HepG2 (cell line): ENCODE measurements around the gene SMARCB1. TPM values are rescaled to one million over a fixed set of nuclear protein-coding genes. Genes with fewer than 3 reads are reported as not detected.

Experiments
- ATAC-seq: fragments of 200-7000 bp; cut with Tn5 transposase; 3 replicates; pipeline ENCODE4 v1.9.1; 2020; ENCODE audit warnings: mild to moderate bottlenecking, moderate library complexity
- BruUV-seq: library from RNA; stranded (reverse); fragments of 400-500 nt; replicated peaks from 2 replicates; lab custom pipeline; 2021; lab: Mats Ljungman, UMichigan
- CTCF ChIA-PET: fragments of 300-600 bp; formaldehyde crosslinking; extraction: SDS; loops from one replicate; lab custom pipeline; 2021; ENCODE audit warnings: low total read pairs, inconsistent platforms, low intra/inter-chr PET ratio; lab: Yijun Ruan, JAX
- POLR2A ChIA-PET: fragments of 350-600 bp; sonication (Branson Sonifier 250); formaldehyde crosslinking; loops from one replicate; lab custom pipeline; 2020; ENCODE audit warnings: antibody characterized with exemption, inconsistent platforms; lab: Yijun Ruan, JAX
- DNase-seq: peaks from one replicate; pipeline ENCODE4 v3.0.0-alpha.2; 2015; ENCODE audit warnings: low spot score
- FAIRE-seq: peaks from 3 replicates; lab custom pipeline; 2011; peaks lifted over from hg19 to GRCh38; lab: Jason Lieb, UNC
- H2AFZ ChIP-seq: one replicate; pipeline ENCODE4 v1.6.1; 2011; ENCODE audit warnings: low read length, inconsistent platforms
- H3K27ac ChIP-seq: fragments of 300-600 bp; 3 replicates; pipeline ENCODE4 v1.8.0; 2011; ENCODE audit warnings: mixed run types, mild to moderate bottlenecking, mixed read lengths, low read length, inconsistent platforms; ENCODE audit not compliant: insufficient read depth; ENCODE audit errors: extremely low read length
- H3K27me3 ChIP-seq, 2 experiments: fragments of 200-600 bp in 1 of 2; 2 replicates in 1 of 2; 3 replicates in 1 of 2; pipeline versions ENCODE4 v1.6.0 to v1.8.0; 2011; ENCODE audit warnings: low read length in 2 of 2, mild to moderate bottlenecking in 2 of 2, moderate library complexity in 2 of 2, inconsistent platforms in 1 of 2; ENCODE audit not compliant: insufficient read depth in 2 of 2, control insufficient read depth in 1 of 2
- H3K36me3 ChIP-seq, 2 experiments: fragments of 200-600 bp in 1 of 2; replicated peaks in 1 of 2; 2 replicates in 1 of 2; 3 replicates in 1 of 2; pipeline versions ENCODE4 v1.5.1 to v1.8.0; 2011; ENCODE audit warnings: low read length in 2 of 2, inconsistent platforms in 1 of 2; ENCODE audit not compliant: insufficient read depth in 2 of 2, control insufficient read depth in 1 of 2
- H3K4me1 ChIP-seq: 2 replicates; pipeline ENCODE4 v1.5.1; 2012; ENCODE audit warnings: low read length, inconsistent platforms; ENCODE audit not compliant: insufficient read depth
- H3K4me2 ChIP-seq: 2 replicates; pipeline ENCODE4 v1.6.0; 2011; ENCODE audit warnings: low read depth, low read length, inconsistent platforms
- H3K4me3 ChIP-seq, 3 experiments: fragments of 200-600 bp in 1 of 3; sonication (generic), shearing (Covaris generic) in 1 of 3; replicated peaks in 1 of 3; 2 replicates each; pipeline ENCODE4 v1.5.1; 2011 to 2016; ENCODE audit warnings: low read length in 3 of 3, inconsistent platforms in 2 of 3, low read depth in 2 of 3, mild to moderate bottlenecking in 2 of 3, control low read depth in 1 of 3, mixed read lengths in 1 of 3; ENCODE audit not compliant: insufficient read depth in 1 of 3
- H3K79me2 ChIP-seq: one replicate; pipeline ENCODE4 v1.6.1; 2011; ENCODE audit warnings: low read length, inconsistent platforms; ENCODE audit not compliant: insufficient read depth
- H3K9ac ChIP-seq: 2 replicates; pipeline ENCODE4 v1.6.0; 2011; ENCODE audit warnings: mild to moderate bottlenecking, low read depth, low read length, inconsistent platforms; ENCODE audit not compliant: insufficient read depth
- H3K9me3 ChIP-seq: 2 replicates; pipeline ENCODE4 v1.5.1; 2012; ENCODE audit warnings: mild to moderate bottlenecking, low read length
- H4K20me1 ChIP-seq: 2 replicates; pipeline ENCODE4 v1.6.0; 2011; ENCODE audit warnings: inconsistent platforms, mild to moderate bottlenecking, low read length, moderate library complexity; ENCODE audit not compliant: insufficient read depth
- DRAP1 ChIP-seq: IDR thresholded peaks from 2 replicates; pipeline ENCODE4 v1.6.1; 2016; ENCODE audit warnings: missing genetic modification reagents, missing compliant biosample characterization
- KDM1A ChIP-seq: IDR thresholded peaks from 2 replicates; pipeline ENCODE4 v1.6.1; 2016; ENCODE audit warnings: missing compliant biosample characterization
- MAZ ChIP-seq, 2 experiments: sonication (generic) in 1 of 2; formaldehyde crosslinking in 1 of 2; IDR thresholded peaks; 2 replicates each; pipeline versions ENCODE4 v1.5.0 to v1.6.1; 2012 to 2020; ENCODE audit warnings: low read depth in 2 of 2, mild to moderate bottlenecking in 2 of 2, borderline replicate concordance in 1 of 2, improper control_type of control experiment in 1 of 2, low read length in 1 of 2, missing genetic modification reagents in 1 of 2, moderate library complexity in 1 of 2
- NCOR1 ChIP-seq: fragments of 200-600 bp; sonication (generic); IDR thresholded peaks from 2 replicates; pipeline ENCODE4 v1.7.0; 2017; ENCODE audit warnings: antibody characterized with exemption, low read length, borderline replicate concordance
- PCBP2 ChIP-seq: fragments of 200-400 bp; formaldehyde crosslinking; optimal IDR thresholded peaks from 2 replicates; pipeline ENCODE3; 2018; ENCODE audit warnings: low read length, low read depth; ENCODE audit not compliant: poor library complexity, severe bottlenecking
- SETDB1 ChIP-seq: sonication (generic); formaldehyde crosslinking; IDR thresholded peaks from 2 replicates; pipeline ENCODE4 v1.5.1; 2020; ENCODE audit warnings: missing genetic modification reagents, mild to moderate bottlenecking, borderline replicate concordance
- SP1 ChIP-seq, 2 experiments: fragments of 450-650 bp in 1 of 2; sonication (generic) in 1 of 2; formaldehyde crosslinking in 1 of 2; IDR thresholded peaks; 2 replicates each; pipeline versions ENCODE4 v1.4.0 to v1.6.1; 2016 to 2020; ENCODE audit warnings: missing genetic modification reagents in 1 of 2
- ZMAT3 ChIP-seq: sonication (generic); formaldehyde crosslinking; conservative IDR thresholded peaks from 2 replicates; pipeline ENCODE4 v1.7.0; 2021; ENCODE audit warnings: missing genetic modification reagents
- ZMYM3 ChIP-seq: sonication (generic); formaldehyde crosslinking; IDR thresholded peaks from 2 replicates; pipeline ENCODE4 v1.5.1; 2020; ENCODE audit warnings: mild to moderate bottlenecking, missing genetic modification reagents
- ZNF343 ChIP-seq: sonication (generic); formaldehyde crosslinking; IDR thresholded peaks from 2 replicates; pipeline ENCODE4 v1.4.0; 2020; ENCODE audit warnings: mild to moderate bottlenecking, missing genetic modification reagents
- ZNF503 ChIP-seq: sonication (generic); formaldehyde crosslinking; IDR thresholded peaks from 2 replicates; pipeline ENCODE4 v1.4.0; 2020; ENCODE audit warnings: missing genetic modification reagents
- ZNF615 ChIP-seq: sonication (generic); formaldehyde crosslinking; IDR thresholded peaks from 2 replicates; pipeline ENCODE4 v1.5.0; 2020; ENCODE audit warnings: mild to moderate bottlenecking, missing genetic modification reagents, borderline replicate concordance
- ZNF670 ChIP-seq: sonication (generic); formaldehyde crosslinking; IDR thresholded peaks from 2 replicates; pipeline ENCODE4 v1.8.0; 2022; ENCODE audit warnings: mild to moderate bottlenecking, missing genetic modification reagents, borderline replicate concordance
- ZNF724P ChIP-seq: sonication (generic); formaldehyde crosslinking; IDR thresholded peaks from 2 replicates; pipeline ENCODE4 v1.8.0; 2022; ENCODE audit warnings: missing genetic modification reagents, borderline replicate concordance
- ZNF768 ChIP-seq: sonication (generic); formaldehyde crosslinking; IDR thresholded peaks from 2 replicates; pipeline ENCODE4 v1.4.0; 2020; ENCODE audit warnings: missing genetic modification reagents
- ZNF83 ChIP-seq: sonication (generic); formaldehyde crosslinking; IDR thresholded peaks from 2 replicates; pipeline ENCODE4 v1.4.0; 2020; ENCODE audit warnings: missing genetic modification reagents, mild to moderate bottlenecking, borderline replicate concordance
- WGBS: methylation state at CpG from one replicate; pipeline ENCODE4 v1.1.6; 2017; ENCODE audit warnings: low lambda C conversion rate; 5-methylcytosine and 5-hydroxymethylcytosine counted together
- in situ Hi-C: cut with HindIII; loops from 2 replicates; pipeline ENCODE4 v1.10.0; 2017; ENCODE audit warnings: low pct_unique_long_range_greater_than_20kb; ENCODE audit not compliant: extremely low pct_ligation_motif_present
- intact Hi-C: fragments of 100-400 bp; cut with micrococcal nuclease; formaldehyde crosslinking; loops from one replicate; pipeline ENCODE4 v1.10.0; 2022; ENCODE audit not compliant: unreplicated experiment
- polyA plus RNA-seq, 8 experiments: library from polyadenylated mRNA; depleted of rRNA in 3 of 8; stranded (reverse) in 7 of 8; unstranded in 1 of 8; fragments of >200 nt; fragmentation: Illumina TruSeq in 4 of 8; extraction: Trizol in 4 of 8; gene quantifications; 2 replicates each; pipeline versions ENCODE4 v1.2.1 to v1.2.3, GENCODE V29; 2011 to 2016; ENCODE audit warnings: low read depth in 4 of 8, missing spikeins in 1 of 8, mixed read lengths in 1 of 8; ENCODE audit not compliant: insufficient read depth in 1 of 8
- total RNA-seq, 5 experiments: library from RNA; depleted of rRNA; stranded (reverse); fragments of >200 nt; fragmentation: Illumina TruSeq; extraction: Trizol; gene quantifications; 2 replicates each; pipeline ENCODE4 v1.2.3, GENCODE V29; 2016; ENCODE audit warnings: low read depth in 1 of 5

Gene SMARCB1
- total and polyA plus RNA-seq, 2 of the 13 experiments (the other 11 are each of a cell fraction or from before 2014, with no cell fraction given), result 74.0 to 166 TPM

- Histone ChIP-seq H3K27me3 (peaks cover 2 to 13% of the 10 kb centered on the region in 2 experiments; a peak in 2 of 5 replicates), H3K79me2 (no peaks in the 10 kb centered on the region), H2AFZ (no peak overlapping the region), H3K9me3 (no peaks in the 10 kb centered on the region), H4K20me1 (no peaks in the 10 kb centered on the region), H3K36me3 (no peaks in the 10 kb centered on the region), H3K4me1 (peaks cover 64% of the 10 kb centered on the region), H3K27ac (no peak overlapping the region), H3K4me2 (peak overlapping the region; percentile 21), H3K4me3 (no peak overlapping the region; a peak in 1 of 6 replicates), H3K9ac (no peak overlapping the region)
- POLR2A ChIA-PET, result interaction anchor here (1.3 to 3.0 kb wide), 5 partner anchors 12 to 78 kb away, joined by 3 to 16 read pairs (median 5); partner anchors contain the start of genes CHCHD10, MMP11 and SLC2A11
- BruUV-seq, result no TSS peak
- in situ Hi-C loops (loop anchor here (5.0 to 25.0 kb wide), 2 partner anchors 64 to 234 kb away; no protein-coding TSS in a partner anchor), intact Hi-C loops (loop anchor here (5.0 kb wide), 1 partner anchor 79 kb away; the partner anchor contains the start of gene CHCHD10)
- 62% methylated on average over 7 of the region's 7 CpGs for WGBS
- CTCF ChIA-PET, result no interaction called here
- DNase-seq (no peak), FAIRE-seq (no peak), ATAC-seq (no peak)
- TF ChIP-seq ZMAT3 (CRISPR knock-in tag), result no peak
- TF ChIP-seq ZNF768, result peak; percentile 96
- no peak for TF ChIP-seq PCBP2
- no peak for TF ChIP-seq ZNF83 (CRISPR knock-in tag)
- no peak for TF ChIP-seq SP1 (IDR thresholded peaks at IDR 0.05)
- TF ChIP-seq SP1 (CRISPR knock-in tag; IDR thresholded peaks at IDR 0.05), result no peak
- no peak for TF ChIP-seq ZNF670 (CRISPR knock-in tag)
- no peak for TF ChIP-seq MAZ (IDR thresholded peaks at IDR 0.05; ENCODE audit: borderline replicate concordance, low read depth, low read length)
- TF ChIP-seq MAZ (CRISPR knock-in tag; IDR thresholded peaks at IDR 0.05; ENCODE audit: low read depth), result no peak
- TF ChIP-seq KDM1A (CRISPR knock-in tag), result no peak
- TF ChIP-seq ZNF343 (CRISPR knock-in tag), result no peak
- no peak for TF ChIP-seq ZNF503 (CRISPR knock-in tag)
- no peak for TF ChIP-seq SETDB1 (CRISPR knock-in tag)
- peak; percentile 50; the same call in 1 of the 2 replicates for TF ChIP-seq ZMYM3
- no peak for TF ChIP-seq NCOR1
- no peak for TF ChIP-seq ZNF724P
- no peak for TF ChIP-seq ZNF615
- TF ChIP-seq DRAP1 (CRISPR knock-in tag), result no peak
Measured at GRCh38 chr22:23846081-23846469, 59.3 kb downstream of the SMARCB1 start.
